ENCODE measurements around the gene SLC9A3. TPM values are rescaled to one million over a fixed set of nuclear protein-coding genes. Genes with fewer than 3 reads are reported as not detected.
A peak's percentile ranks its signal among the peaks of the same experiment; 100 is the strongest.

Gene SLC9A3
- total RNA-seq, 3 donors from 2014 or later (not counting 1 experiment from before 2014, with no cell fraction given), result 0.61 to 1.1 (median 0.73) TPM

- DNase-seq (no peak), ATAC-seq (no peak)
- H3K4me1 Mint-ChIP-seq, result no peaks in the 10 kb centered on the region
- no peaks in the 10 kb centered on the region for H3K4me1 ChIP-seq (ENCODE audit: control insufficient read depth, insufficient read depth, low read length)
- H3K4me3 ChIP-seq (ENCODE audit: low read length), result no peak overlapping the region
- TF ChIP-seq CTCF (IDR thresholded peaks at IDR 0.05), result no peak
- H3K4me3 Mint-ChIP-seq, result no peak overlapping the region
- no peak overlapping the region for H3K27ac ChIP-seq (ENCODE audit: low read length)
- WGBS (ENCODE audit: insufficient coverage), result 86% methylated on average over 21 of the region's 21 CpGs
- intact Hi-C loops (cut with micrococcal nuclease), result no loop called here
- no peaks in the 10 kb centered on the region for H3K36me3 ChIP-seq (ENCODE audit: control insufficient read depth, insufficient read depth, low read length)
- H3K27ac Mint-ChIP-seq, result no peak overlapping the region
- H3K36me3 Mint-ChIP-seq, result no peaks in the 10 kb centered on the region
- no peaks in the 10 kb centered on the region for H3K9me3 ChIP-seq (ENCODE audit: control insufficient read depth, insufficient read depth, low read length)
- peaks cover 15 to 22% of the 10 kb centered on the region in 2 donors for H3K27me3 Mint-ChIP-seq (ENCODE audit: low read depth in 2 of 2)
- H3K9me3 Mint-ChIP-seq, result no peaks in the 10 kb centered on the region
- no peaks in the 10 kb centered on the region for H3K27me3 ChIP-seq (ENCODE audit: control insufficient read depth, insufficient read depth, low read length)
Observed at GRCh38 chr5:569868-570361, 45.7 kb upstream of the SLC9A3 start.

- no peaks in the 10 kb centered on the region for H3K36me3 ChIP-seq (ENCODE audit: control insufficient read depth, insufficient read depth, low read length)
- H3K9me3 ChIP-seq (ENCODE audit: control insufficient read depth, insufficient read depth, low read length), result no peaks in the 10 kb centered on the region
- no peak overlapping the region for H3K27ac Mint-ChIP-seq
- intact Hi-C loops (cut with micrococcal nuclease), result no loop called here
- 89% methylated on average over 23 of the region's 23 CpGs for WGBS (ENCODE audit: insufficient coverage)
- no peak for TF ChIP-seq CTCF (IDR thresholded peaks at IDR 0.05)
- no peak overlapping the region for H3K4me3 ChIP-seq (ENCODE audit: low read length)
- no peaks in the 10 kb centered on the region for H3K4me1 ChIP-seq (ENCODE audit: control insufficient read depth, insufficient read depth, low read length)
- no peaks in the 10 kb centered on the region for H3K27me3 ChIP-seq (ENCODE audit: control insufficient read depth, insufficient read depth, low read length)
- H3K27me3 Mint-ChIP-seq (ENCODE audit: low read depth in 2 of 2), result peaks cover 10 to 18% of the 10 kb centered on the region in 2 donors
- H3K4me3 Mint-ChIP-seq, result no peak overlapping the region
- no peaks in the 10 kb centered on the region for H3K36me3 Mint-ChIP-seq
- ATAC-seq, result no peak
- H3K27ac ChIP-seq (ENCODE audit: low read length), result no peak overlapping the region
- DNase-seq, result no peak
- no peaks in the 10 kb centered on the region for H3K9me3 Mint-ChIP-seq
- no peaks in the 10 kb centered on the region for H3K4me1 Mint-ChIP-seq
Observed at GRCh38 chr5:569358-569867, 45.2 kb upstream of the SLC9A3 start.

- Mint-ChIP-seq H3K27ac (no peak overlapping the region), H3K36me3 (no peaks in the 10 kb centered on the region), H3K9me3 (no peaks in the 10 kb centered on the region), H3K4me3 (no peak overlapping the region), H3K4me1 (no peaks in the 10 kb centered on the region), H3K27me3 (ENCODE audit: low read depth in 2 of 2) (peaks cover 9 to 18% of the 10 kb centered on the region in 2 donors)
- WGBS (ENCODE audit: insufficient coverage), result 84% methylated on average over 8 of the region's 8 CpGs
- Histone ChIP-seq H3K27ac (ENCODE audit: low read length) (no peak overlapping the region), H3K36me3 (ENCODE audit: control insufficient read depth, insufficient read depth, low read length) (no peaks in the 10 kb centered on the region), H3K9me3 (ENCODE audit: control insufficient read depth, insufficient read depth, low read length) (no peaks in the 10 kb centered on the region), H3K27me3 (ENCODE audit: control insufficient read depth, insufficient read depth, low read length) (no peaks in the 10 kb centered on the region), H3K4me1 (ENCODE audit: control insufficient read depth, insufficient read depth, low read length) (no peaks in the 10 kb centered on the region), H3K4me3 (ENCODE audit: low read length) (no peak overlapping the region)
- no peak for TF ChIP-seq CTCF (IDR thresholded peaks at IDR 0.05)
- intact Hi-C loops (cut with micrococcal nuclease), result no loop called here
- DNase-seq, result no peak
- peak in 1 of 3 donors; percentile 16 for ATAC-seq
Observed at GRCh38 chr5:568809-569208, 44.6 kb upstream of the SLC9A3 start.
